HepG2 (cell line): ENCODE results near the gene ADCY6. TPM values are rescaled to one million over a fixed set of nuclear protein-coding genes. Genes with fewer than 3 reads are reported as not detected.

Source experiments
- ATF4 ChIP-seq, 2 experiments: fragments of 450-650 bp in 1 of 2; sonication (generic) in 1 of 2; formaldehyde crosslinking; IDR thresholded peaks; 2 replicates each; pipeline versions ENCODE4 v1.5.0 to v1.8.0; 2020 to 2022; ENCODE audit warnings: mild to moderate bottlenecking in 1 of 2, missing genetic modification reagents in 1 of 2
- ATRX ChIP-seq: sonication (generic); formaldehyde crosslinking; IDR thresholded peaks from 2 replicates; pipeline ENCODE4 v1.4.0; 2020; ENCODE audit warnings: missing genetic modification reagents, borderline replicate concordance
- CBFB ChIP-seq: sonication (generic); formaldehyde crosslinking; IDR thresholded peaks from 2 replicates; pipeline ENCODE4 v1.4.0; 2020; ENCODE audit warnings: missing genetic modification reagents
- DPF2 ChIP-seq: sonication (generic); formaldehyde crosslinking; IDR thresholded peaks from 2 replicates; pipeline ENCODE4 v1.4.0; 2020; ENCODE audit warnings: mild to moderate bottlenecking, low read depth, missing genetic modification reagents, borderline replicate concordance
- ELF1 ChIP-seq: sonication (generic); formaldehyde crosslinking; IDR thresholded peaks from 2 replicates; pipeline ENCODE4 v1.4.0; 2020; ENCODE audit warnings: missing genetic modification reagents
- ESRRA ChIP-seq: sonication (generic); formaldehyde crosslinking; IDR thresholded peaks from 2 replicates; pipeline ENCODE4 v1.5.1; 2020; ENCODE audit warnings: mild to moderate bottlenecking, low read depth, missing genetic modification reagents
- IRF2 ChIP-seq: IDR thresholded peaks from 2 replicates; pipeline ENCODE4 v1.6.1; 2018; ENCODE audit warnings: missing genetic modification reagents, missing compliant biosample characterization
- JDP2 ChIP-seq: sonication (generic); formaldehyde crosslinking; IDR thresholded peaks from 2 replicates; pipeline ENCODE4 v1.8.1; 2022; ENCODE audit warnings: missing genetic modification reagents, borderline replicate concordance
- LCORL ChIP-seq, 2 experiments: fragments of 450-650 bp in 1 of 2; sonication (generic) in 1 of 2; formaldehyde crosslinking in 1 of 2; IDR thresholded peaks; 2 replicates each; pipeline versions ENCODE4 v1.5.0 to v1.6.1; 2017 to 2020; ENCODE audit warnings: antibody characterized with exemption in 1 of 2, missing genetic modification reagents in 1 of 2
- MAFF ChIP-seq: IDR thresholded peaks from 2 replicates; pipeline ENCODE4 v1.6.1; 2011; ENCODE audit warnings: low read depth, low read length, improper control_type of control experiment
- MAFG ChIP-seq: sonication (generic); formaldehyde crosslinking; IDR thresholded peaks from 2 replicates; pipeline ENCODE4 v1.5.1; 2020; ENCODE audit warnings: mild to moderate bottlenecking, missing genetic modification reagents
- MXD4 ChIP-seq: IDR thresholded peaks from 2 replicates; pipeline ENCODE4 v1.6.1; 2016; ENCODE audit warnings: mild to moderate bottlenecking, missing biosample characterization, missing genetic modification reagents
- SALL1 ChIP-seq: sonication (generic); formaldehyde crosslinking; IDR thresholded peaks from 2 replicates; pipeline ENCODE4 v1.8.0; 2022; ENCODE audit warnings: mild to moderate bottlenecking, missing genetic modification reagents
- SPEN ChIP-seq: sonication (generic); formaldehyde crosslinking; IDR thresholded peaks from 2 replicates; pipeline ENCODE4 v1.5.1; 2020; ENCODE audit warnings: low read depth, mild to moderate bottlenecking, missing genetic modification reagents
- TGIF2 ChIP-seq: IDR thresholded peaks from 2 replicates; pipeline ENCODE4 v1.6.1; 2016; ENCODE audit warnings: control low read depth, missing compliant biosample characterization
- ZBTB43 ChIP-seq: sonication (generic); formaldehyde crosslinking; conservative IDR thresholded peaks from 2 replicates; pipeline ENCODE4 v1.4.0; 2020; ENCODE audit warnings: missing genetic modification reagents
- ZNF235 ChIP-seq: sonication (generic); formaldehyde crosslinking; IDR thresholded peaks from 2 replicates; pipeline ENCODE4 v1.8.1; 2023; ENCODE audit warnings: mild to moderate bottlenecking, missing genetic modification reagents, borderline replicate concordance
- ZNF350 ChIP-seq: sonication (generic); formaldehyde crosslinking; IDR thresholded peaks from 2 replicates; pipeline ENCODE4 v1.4.0; 2020; ENCODE audit warnings: mild to moderate bottlenecking, low read depth, missing genetic modification reagents, borderline replicate concordance
- ZNF354B ChIP-seq: sonication (generic); formaldehyde crosslinking; IDR thresholded peaks from 2 replicates; pipeline ENCODE4 v1.8.0; 2022; ENCODE audit warnings: mild to moderate bottlenecking, missing genetic modification reagents
- ZNF615 ChIP-seq: sonication (generic); formaldehyde crosslinking; IDR thresholded peaks from 2 replicates; pipeline ENCODE4 v1.5.0; 2020; ENCODE audit warnings: mild to moderate bottlenecking, missing genetic modification reagents, borderline replicate concordance
- ZNF687 ChIP-seq: sonication (generic); formaldehyde crosslinking; IDR thresholded peaks from 2 replicates; pipeline ENCODE4 v1.5.1; 2020; ENCODE audit warnings: mild to moderate bottlenecking, missing genetic modification reagents, moderate library complexity
- ZNF749 ChIP-seq: sonication (generic); formaldehyde crosslinking; IDR thresholded peaks from 2 replicates; pipeline ENCODE4 v1.8.0; 2022; ENCODE audit warnings: mild to moderate bottlenecking, missing genetic modification reagents, moderate library complexity, borderline replicate concordance
- polyA plus RNA-seq, 8 experiments: library from polyadenylated mRNA; depleted of rRNA in 3 of 8; stranded (reverse) in 7 of 8; unstranded in 1 of 8; fragments of >200 nt; fragmentation: Illumina TruSeq in 4 of 8; extraction: Trizol in 4 of 8; gene quantifications; 2 replicates each; pipeline versions ENCODE4 v1.2.1 to v1.2.3, GENCODE V29; 2011 to 2016; ENCODE audit warnings: low read depth in 4 of 8, missing spikeins in 1 of 8, mixed read lengths in 1 of 8; ENCODE audit not compliant: insufficient read depth in 1 of 8
- total RNA-seq, 5 experiments: library from RNA; depleted of rRNA; stranded (reverse); fragments of >200 nt; fragmentation: Illumina TruSeq; extraction: Trizol; gene quantifications; 2 replicates each; pipeline ENCODE4 v1.2.3, GENCODE V29; 2016; ENCODE audit warnings: low read depth in 1 of 5
- TF ChIP-seq, protein P1 (sequence below): sonication (generic); formaldehyde crosslinking; IDR thresholded peaks from 2 replicates; pipeline ENCODE4 v1.8.0; 2023; ENCODE audit warnings: mild to moderate bottlenecking, missing genetic modification reagents

Gene ADCY6
- total and polyA plus RNA-seq, 2 of the 13 experiments (the other 11 are each of a cell fraction or from before 2014, with no cell fraction given), result 10.6 to 11.8 TPM

- TF ChIP-seq MXD4 (no peak), SPEN (CRISPR knock-in tag) (no peak), ELF1 (CRISPR knock-in tag) (no peak), CBFB (no peak), MAFG (CRISPR knock-in tag) (no peak), SALL1 (CRISPR knock-in tag) (peak; percentile 81), ATRX (CRISPR knock-in tag) (no peak), ZNF687 (CRISPR knock-in tag) (no peak), ZNF615 (CRISPR knock-in tag) (no peak), ATF4 (CRISPR knock-in tag; IDR thresholded peaks at IDR 0.05) (no peak), DPF2 (peak; percentile 54; the same call in 1 of the 2 replicates), ZNF235 (CRISPR knock-in tag) (no peak), LCORL (IDR thresholded peaks at IDR 0.05) (no peak), LCORL (CRISPR knock-in tag; IDR thresholded peaks at IDR 0.05) (peak; percentile 51), ZNF749 (no peak), ZBTB43 (CRISPR knock-in tag) (no peak), MAFF (no peak), TGIF2 (CRISPR knock-in tag) (no peak), ZNF350 (CRISPR knock-in tag) (no peak), JDP2 (no peak), ESRRA (CRISPR knock-in tag) (no peak), IRF2 (no peak), ZNF354B (CRISPR knock-in tag) (no peak)
- TF ChIP-seq, protein P1, sequence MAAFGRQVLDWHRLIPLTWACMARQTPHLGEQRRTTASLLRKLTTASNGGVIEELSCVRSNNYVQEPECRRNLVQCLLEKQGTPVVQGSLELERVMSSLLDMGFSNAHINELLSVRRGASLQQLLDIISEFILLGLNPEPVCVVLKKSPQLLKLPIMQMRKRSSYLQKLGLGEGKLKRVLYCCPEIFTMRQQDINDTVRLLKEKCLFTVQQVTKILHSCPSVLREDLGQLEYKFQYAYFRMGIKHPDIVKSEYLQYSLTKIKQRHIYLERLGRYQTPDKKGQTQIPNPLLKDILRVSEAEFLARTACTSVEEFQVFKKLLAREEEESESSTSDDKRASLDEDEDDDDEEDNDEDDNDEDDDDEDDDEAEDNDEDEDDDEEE (CRISPR knock-in tag), result no peak
These were observed 49.2 kb upstream of the ADCY6 start (continued) for GRCh38 chr12:48838048-48838447.
